Astrocyte of the spinal cord (primary cell): ENCODE measurements around the gene PARD3B.

Source experiments
- DNase-seq: peaks from one replicate; pipeline ENCODE4 v3.0.0; 2011; ENCODE audit warnings: low read depth, low spot score
- H3K4me3 ChIP-seq: 2 replicates; pipeline ENCODE4 v1.5.1; 2011; ENCODE audit warnings: low read depth, mild to moderate bottlenecking, low read length, moderate library complexity
- in situ Hi-C: cut with HindIII; loops from 2 replicates; pipeline ENCODE4 v1.10.0; 2017; ENCODE audit warnings: low sequenced_read_pairs
- TF ChIP-seq, protein P1 (sequence below): IDR thresholded peaks from 2 replicates; pipeline ENCODE4 v1.5.1; 2012; ENCODE audit warnings: low read depth, mild to moderate bottlenecking, low read length, inconsistent platforms

The PARD3B gene

DNA sequence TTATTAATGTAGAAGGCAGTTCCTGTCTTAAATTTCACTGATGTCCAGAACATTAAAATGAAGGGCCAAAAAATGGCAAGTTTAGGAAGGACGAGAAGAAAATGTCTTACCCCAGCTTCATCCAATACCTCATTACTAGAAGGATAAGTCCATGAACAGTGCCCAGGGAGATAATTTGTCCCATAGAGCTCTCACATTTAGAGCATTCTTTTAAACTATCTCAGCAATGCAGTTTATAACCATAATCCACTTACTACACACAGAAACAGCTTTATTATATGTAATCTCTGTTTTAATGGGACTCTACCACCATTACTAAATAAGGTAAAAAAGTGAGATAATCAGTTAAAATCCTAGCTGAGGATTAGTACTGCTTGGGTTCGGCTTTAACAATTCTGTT, 142.5 kb downstream of the PARD3B start:
- DNase-seq: no peak
- no peak overlapping the region for H3K4me3 ChIP-seq
- TF ChIP-seq, protein P1, sequence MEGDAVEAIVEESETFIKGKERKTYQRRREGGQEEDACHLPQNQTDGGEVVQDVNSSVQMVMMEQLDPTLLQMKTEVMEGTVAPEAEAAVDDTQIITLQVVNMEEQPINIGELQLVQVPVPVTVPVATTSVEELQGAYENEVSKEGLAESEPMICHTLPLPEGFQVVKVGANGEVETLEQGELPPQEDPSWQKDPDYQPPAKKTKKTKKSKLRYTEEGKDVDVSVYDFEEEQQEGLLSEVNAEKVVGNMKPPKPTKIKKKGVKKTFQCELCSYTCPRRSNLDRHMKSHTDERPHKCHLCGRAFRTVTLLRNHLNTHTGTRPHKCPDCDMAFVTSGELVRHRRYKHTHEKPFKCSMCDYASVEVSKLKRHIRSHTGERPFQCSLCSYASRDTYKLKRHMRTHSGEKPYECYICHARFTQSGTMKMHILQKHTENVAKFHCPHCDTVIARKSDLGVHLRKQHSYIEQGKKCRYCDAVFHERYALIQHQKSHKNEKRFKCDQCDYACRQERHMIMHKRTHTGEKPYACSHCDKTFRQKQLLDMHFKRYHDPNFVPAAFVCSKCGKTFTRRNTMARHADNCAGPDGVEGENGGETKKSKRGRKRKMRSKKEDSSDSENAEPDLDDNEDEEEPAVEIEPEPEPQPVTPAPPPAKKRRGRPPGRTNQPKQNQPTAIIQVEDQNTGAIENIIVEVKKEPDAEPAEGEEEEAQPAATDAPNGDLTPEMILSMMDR: no peak
- in situ Hi-C loops: no loop called here

DNA sequence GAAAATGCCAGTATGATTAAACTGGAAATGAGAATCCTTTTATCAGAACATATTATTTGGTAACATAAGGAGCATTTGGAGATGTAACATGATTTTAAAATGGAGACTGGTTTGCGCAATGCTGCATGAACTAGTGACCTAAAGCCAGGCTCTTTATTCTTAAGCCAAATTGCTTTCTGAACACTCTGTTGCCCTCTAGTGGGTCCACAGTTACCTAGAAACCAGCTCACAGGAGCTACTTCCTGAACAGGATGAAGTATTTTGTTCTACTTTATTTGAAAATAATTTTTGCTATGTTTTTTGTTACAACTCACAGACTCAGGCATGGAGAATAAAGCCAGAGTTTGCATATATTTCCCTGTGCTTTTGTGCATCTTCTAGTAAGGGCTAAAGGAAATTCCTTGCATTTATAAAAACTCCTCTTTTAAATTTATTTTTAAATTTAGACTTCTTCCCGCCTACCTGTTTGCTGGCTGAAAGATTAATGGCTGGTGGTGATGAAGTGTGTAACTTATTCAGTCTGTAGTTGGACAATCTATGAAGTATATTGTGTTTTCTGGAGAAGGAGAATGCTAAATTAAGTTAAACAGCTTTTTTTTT, 146.7 kb downstream of the PARD3B start:
- TF ChIP-seq, protein P1: peak; percentile 81
- DNase-seq: peak; percentile 87
- no peak overlapping the region for H3K4me3 ChIP-seq
- in situ Hi-C loops: no loop called here

DNA sequence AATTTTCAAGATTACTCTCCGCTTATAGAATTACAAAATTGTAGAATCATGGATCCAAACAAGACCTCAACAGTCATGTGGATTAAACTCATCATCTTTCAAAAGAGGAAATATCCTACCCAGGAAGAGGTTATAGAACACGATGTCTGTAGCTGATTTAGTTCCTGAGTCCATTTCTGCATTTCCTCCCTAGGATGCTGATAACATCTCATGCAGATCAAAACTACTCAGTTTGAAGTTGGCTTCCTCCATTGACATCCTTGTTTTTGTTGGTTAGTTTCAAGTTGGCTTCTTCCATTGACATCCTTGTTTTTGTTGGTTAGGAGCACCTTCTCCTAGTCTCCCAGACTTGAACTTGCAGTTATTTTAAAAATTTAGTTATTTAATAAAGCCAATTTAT, 147.5 kb downstream of the PARD3B start:
- TF ChIP-seq, protein P1: no peak
- no peak overlapping the region for H3K4me3 ChIP-seq
- no peak for DNase-seq
- in situ Hi-C loops: no loop called here

DNA sequence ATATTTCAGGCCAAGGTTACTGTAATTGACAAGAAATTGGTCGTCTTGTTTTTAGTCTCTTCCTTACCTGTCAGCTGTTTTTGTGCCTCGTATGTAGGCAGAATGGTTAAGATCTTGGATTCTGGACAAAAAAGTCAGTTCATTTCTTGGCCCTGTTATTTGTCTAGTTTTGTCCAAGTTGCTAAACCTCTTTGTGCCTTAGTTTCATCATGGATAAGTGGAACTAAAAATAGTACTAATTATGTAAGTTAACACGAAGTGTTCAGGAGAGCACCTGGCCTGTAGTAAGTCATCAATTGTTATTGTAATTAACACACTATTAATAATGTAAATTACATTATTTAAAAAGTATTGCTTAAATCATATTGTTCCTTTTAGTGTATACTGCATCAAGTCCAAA, 148.0 kb downstream of the PARD3B start:
- H3K4me3 ChIP-seq: no peak overlapping the region
- DNase-seq: no peak
- in situ Hi-C loops: no loop called here
- TF ChIP-seq, protein P1: no peak

DNA sequence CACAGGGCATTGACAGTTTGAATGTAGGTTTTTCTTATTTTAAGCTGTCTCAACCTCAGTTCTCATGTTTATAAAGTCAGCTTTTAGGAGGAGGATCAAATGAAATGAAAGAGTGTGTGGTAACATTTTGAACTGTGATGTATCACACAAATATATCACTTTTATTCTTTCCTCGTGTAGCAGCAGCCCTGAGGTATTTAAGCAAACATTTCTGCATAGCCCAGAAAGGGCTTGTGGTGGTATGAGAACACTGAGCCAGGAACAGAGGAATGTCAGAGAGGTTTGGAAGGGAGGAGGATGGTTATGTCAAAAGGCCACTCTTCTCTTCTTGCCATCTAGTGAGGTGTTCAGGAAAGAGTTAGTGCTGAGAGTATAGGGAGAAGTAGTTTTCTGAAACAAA, 150.2 kb downstream of the PARD3B start:
- in situ Hi-C loops: no loop called here
- H3K4me3 ChIP-seq: no peak overlapping the region
- TF ChIP-seq, protein P1: no peak
- peak; percentile 43 for DNase-seq

DNA sequence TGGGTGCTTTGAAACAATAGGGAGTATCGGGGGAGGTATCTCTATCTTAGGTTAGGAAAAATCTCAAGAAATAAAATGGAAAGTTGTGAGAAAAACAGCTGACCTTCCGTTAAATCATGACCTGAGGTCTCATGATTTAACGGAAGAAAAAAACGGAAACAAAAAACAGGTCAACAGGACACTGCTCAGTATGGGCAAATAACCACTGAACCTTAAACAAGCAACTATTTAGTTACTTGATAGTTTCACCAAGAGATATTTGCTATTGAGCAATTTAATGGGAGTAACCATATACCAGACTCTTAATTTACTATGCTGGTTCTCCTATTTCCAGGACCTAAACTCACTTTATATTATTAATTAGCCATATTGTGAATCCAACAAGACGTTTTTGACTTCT, 150.8 kb downstream of the PARD3B start:
- H3K4me3 ChIP-seq: no peak overlapping the region
- DNase-seq: no peak
- in situ Hi-C loops: no loop called here
- TF ChIP-seq, protein P1: no peak
